CD4-positive, alpha-beta memory T cell (primary cell): ENCODE results near the gene RAC2. TPM values are rescaled to one million over a fixed set of nuclear protein-coding genes. Genes with fewer than 3 reads are reported as not detected.

ENCODE experiments used
- CTCF ChIA-PET: fragments of 350-600 bp; sonication (Branson Sonifier 250); formaldehyde crosslinking; loops from one replicate; lab custom pipeline; 2021; ENCODE audit warnings: inconsistent platforms; ENCODE audit not compliant: partially characterized antibody; lab: Charles Lee
- POLR2A ChIA-PET: fragments of 350-600 bp; sonication (Branson Sonifier 250); formaldehyde crosslinking; loops from one replicate; lab custom pipeline; 2021; ENCODE audit not compliant: partially characterized antibody; lab: Charles Lee
- DNase-seq, 5 donors: peaks; one replicate each; pipeline versions ENCODE4 v3.0.0 to v3.0.0-alpha.2; 2020 to 2022; ENCODE audit warnings: mixed read lengths in 1 of 5
- H3K27ac ChIP-seq: one replicate; pipeline ENCODE4 v1.7.0; 2013; ENCODE audit warnings: low read depth, low read length
- H3K27me3 ChIP-seq: 2 replicates; pipeline ENCODE4 v1.7.0; 2013; ENCODE audit warnings: mild to moderate bottlenecking, low read length, moderate library complexity; ENCODE audit not compliant: insufficient read depth
- H3K36me3 ChIP-seq: 2 replicates; pipeline ENCODE4 v1.7.0; 2013; ENCODE audit warnings: mild to moderate bottlenecking, low read length, moderate library complexity; ENCODE audit not compliant: insufficient read depth
- H3K4me1 ChIP-seq: 2 replicates; pipeline ENCODE4 v1.7.0; 2013; ENCODE audit warnings: mild to moderate bottlenecking, low read length, moderate library complexity; ENCODE audit not compliant: insufficient read depth
- H3K4me3 ChIP-seq, 2 donors: one replicate each; pipeline ENCODE4 v1.7.0; 2013; ENCODE audit warnings: low read length in 2 of 2, mild to moderate bottlenecking in 1 of 2
- H3K9me3 ChIP-seq, 2 donors: one replicate each; pipeline ENCODE4 v1.7.0; 2013; ENCODE audit warnings: low read length in 2 of 2, control low read depth in 1 of 2; ENCODE audit not compliant: control insufficient read depth in 1 of 2
- H3K27ac Mint-ChIP-seq, 7 donors: one replicate each; pipeline ENCODE4 v1.8.0; 2020 to 2021; ENCODE audit warnings: mixed read lengths in 7 of 7, mild to moderate bottlenecking in 6 of 7, inconsistent platforms in 3 of 7, moderate library complexity in 3 of 7
- H3K27me3 Mint-ChIP-seq, 2 donors: one replicate each; pipeline ENCODE4 v1.8.0; 2020 to 2021; ENCODE audit warnings: mixed read lengths in 2 of 2
- H3K36me3 Mint-ChIP-seq, 2 donors: one replicate each; pipeline ENCODE4 v1.8.0; 2020 to 2021; ENCODE audit warnings: mixed read lengths in 2 of 2, inconsistent platforms in 1 of 2, mild to moderate bottlenecking in 1 of 2
- H3K4me1 Mint-ChIP-seq, 4 donors: one replicate each; pipeline ENCODE4 v1.8.0; 2020 to 2021; ENCODE audit warnings: mixed read lengths in 4 of 4, mild to moderate bottlenecking in 1 of 4
- H3K4me3 Mint-ChIP-seq, 8 donors: one replicate each; pipeline ENCODE4 v1.8.0; 2020 to 2021; ENCODE audit warnings: mixed read lengths in 8 of 8, mild to moderate bottlenecking in 7 of 8, moderate library complexity in 6 of 8, inconsistent platforms in 3 of 8
- H3K9me3 Mint-ChIP-seq, 8 donors: one replicate each; pipeline ENCODE4 v1.8.0; 2020 to 2021; ENCODE audit warnings: mixed read lengths in 8 of 8, mild to moderate bottlenecking in 5 of 8, inconsistent platforms in 3 of 8, moderate library complexity in 1 of 8
- intact Hi-C: fragments of 100-400 bp; cut with micrococcal nuclease; formaldehyde crosslinking; loops from one replicate; pipeline ENCODE4 v1.15.1; 2023
- polyA plus RNA-seq, 2 donors: library from polyadenylated mRNA; unstranded; fragments of 300-500 nt; fragmentation: Illumina TruSeq; gene quantifications; one replicate each; pipeline ENCODE4 v1.2.3, GENCODE V29; 2021
- total RNA-seq, 2 experiments: library from RNA; stranded (reverse); gene quantifications; one replicate each; pipeline ENCODE4 v1.2.3, GENCODE V29; 2021

Gene RAC2
- 100 to 1,000 TPM; 304 to 318 TPM for total RNA-seq
- polyA plus RNA-seq: 100 to 1,000 TPM; 724 to 917 TPM

DNA sequence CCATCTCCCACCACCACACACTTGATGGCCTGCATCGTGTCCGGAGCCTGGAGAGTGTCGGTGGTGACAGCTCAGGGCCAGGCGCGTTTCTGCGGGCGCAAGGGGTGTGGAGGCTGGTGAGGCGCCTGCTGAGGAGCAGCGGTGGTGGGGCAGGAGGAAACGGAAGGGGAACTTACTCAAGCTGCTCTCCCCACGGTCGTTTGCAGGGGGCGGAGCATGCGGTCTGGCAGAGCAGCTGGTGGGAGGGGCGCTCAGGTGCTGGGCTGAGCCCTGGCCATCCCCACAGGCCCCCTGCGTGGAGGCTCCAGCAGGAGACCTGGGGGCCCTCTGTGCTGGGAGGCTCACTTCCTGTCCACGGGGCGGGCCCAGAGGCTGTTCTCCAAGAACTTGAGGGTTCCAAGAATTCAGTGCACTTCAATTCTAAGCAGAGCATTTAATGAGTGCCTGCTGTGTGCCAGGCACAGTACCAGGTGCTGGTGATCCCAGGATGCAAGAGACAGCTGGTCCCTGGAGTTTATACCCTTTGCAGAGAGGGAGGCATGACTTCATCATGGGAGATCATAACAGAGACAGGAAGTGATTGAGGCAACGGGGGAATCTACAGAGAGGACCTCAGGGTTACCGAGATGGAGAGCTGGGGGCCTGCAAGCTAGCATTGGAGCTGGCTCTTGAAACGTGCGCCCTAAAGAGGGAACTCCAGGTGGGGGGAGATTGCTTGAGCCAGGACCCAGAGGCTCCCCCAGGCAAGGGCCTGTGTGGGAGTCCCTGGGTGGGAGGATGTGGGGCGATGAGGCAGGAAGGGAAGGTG, at the start of gene RAC2:
TSS of gene RAC2 (minus strand) at position 156 of the 808 bp plus-strand sequence. CDS start at position 35, 121 bp downstream.
- Histone ChIP-seq H3K27ac (peak within 1 kb of the TSS; percentile 91), H3K9me3 (no peaks in the 10 kb centered on the region), H3K4me1 (peaks cover 45% of the 10 kb centered on the region), H3K27me3 (no peaks in the 10 kb centered on the region), H3K36me3 (peaks cover 15% of the 10 kb centered on the region), H3K4me3 (peak within 1 kb of the TSS; percentile 89 to 99)
- intact Hi-C loops: loop anchor here (1.0 to 5.0 kb wide), 4 partner anchors 45 to 363 kb away; partner anchors contain the start of gene GGA1
- peak; percentile 77 to 94 (median 79) for DNase-seq
- Mint-ChIP-seq H3K9me3 (no peaks in the 10 kb centered on the region), H3K4me1 (peaks cover 31 to 57% (median 42%) of the 10 kb centered on the region in 4 donors), H3K4me3 (peak within 1 kb of the TSS; percentile 91 to 99 (median 96)), H3K36me3 (peaks cover 17 to 37% of the 10 kb centered on the region in 2 donors), H3K27me3 (no peaks in the 10 kb centered on the region), H3K27ac (peak within 1 kb of the TSS; percentile 87 to 98 (median 97))
- ChIA-PET CTCF (interaction anchor here (0.9 to 19.1 kb wide), 14 partner anchors 10 to 348 kb away, joined by 3 to 491 read pairs (median 5); no protein-coding TSS in a partner anchor), POLR2A (interaction anchor here (0.7 to 18.6 kb wide), 32 partner anchors 8 to 414 kb away, joined by 3 to 646 read pairs (median 5); partner anchors contain the start of genes C1QTNF6, CYTH4, IL2RB and KCTD17)

DNA sequence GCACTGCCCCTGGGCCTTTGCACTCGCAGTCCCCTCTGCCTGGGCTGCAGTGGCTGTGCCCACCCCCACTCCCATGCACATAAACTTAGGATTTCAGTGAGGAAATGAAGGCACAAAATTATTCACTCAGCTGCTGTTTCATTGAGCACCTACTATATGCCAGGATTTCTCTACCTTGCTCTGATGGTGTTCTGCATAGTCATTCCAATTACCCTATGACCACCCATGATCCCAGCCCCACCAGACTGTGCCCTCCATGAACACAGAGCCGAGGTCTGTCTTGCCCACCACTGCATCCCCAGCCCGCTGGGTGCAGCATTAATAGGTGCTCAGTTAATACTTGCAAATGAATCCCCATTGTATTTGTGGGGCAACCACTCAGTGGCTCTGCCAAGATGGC, 49.1 kb upstream of the RAC2 start:
- Mint-ChIP-seq H3K27me3 (no peaks in the 10 kb centered on the region), H3K9me3 (peaks cover 0 to 3% (median 0%) of the 10 kb centered on the region in 8 donors), H3K4me3 (no peak overlapping the region), H3K4me1 (peaks cover 28 to 82% (median 59%) of the 10 kb centered on the region in 4 donors), H3K36me3 (peaks cover 56 to 83% of the 10 kb centered on the region in 2 donors), H3K27ac (peak overlapping the region; percentile 60 to 80 (median 77))
- no peak overlapping the region for H3K4me3 ChIP-seq
- H3K27ac ChIP-seq: no peak overlapping the region
- intact Hi-C loops: no loop called here
- H3K9me3 ChIP-seq: no peaks in the 10 kb centered on the region
- no peak for DNase-seq
- H3K4me1 ChIP-seq: peaks cover 62% of the 10 kb centered on the region
- ChIA-PET CTCF (interaction anchor here (0.8 kb wide), 1 partner anchor 33 kb away, joined by 3 read pairs; no protein-coding TSS in a partner anchor), POLR2A (interaction anchor here (0.7 to 1.4 kb wide), 3 partner anchors 9 to 17 kb away, joined by 3 to 5 read pairs (median 4); partner anchors contain the start of gene CYTH4)
- H3K27me3 ChIP-seq: no peaks in the 10 kb centered on the region
- H3K36me3 ChIP-seq: peaks cover 80% of the 10 kb centered on the region

DNA sequence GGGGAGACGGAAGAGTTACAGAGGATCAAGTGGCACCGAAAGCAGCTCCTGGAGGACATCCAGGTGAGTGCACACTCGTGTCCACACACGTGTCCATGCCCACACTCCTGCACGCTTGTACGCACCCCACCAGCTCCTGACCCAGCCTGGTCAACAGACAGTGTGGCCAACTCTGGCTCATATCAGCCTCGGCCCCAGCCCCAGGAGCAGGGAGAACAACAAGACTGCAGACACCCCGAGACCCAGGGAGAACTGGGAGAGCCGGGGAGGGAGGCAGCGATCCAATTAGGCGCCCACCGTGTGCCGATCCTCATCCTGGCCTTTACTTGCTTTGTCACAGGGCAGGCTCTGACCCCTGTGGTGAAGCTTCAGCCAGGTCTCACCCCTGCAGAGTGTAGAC, 48.6 kb upstream of the RAC2 start:
- H3K4me3 Mint-ChIP-seq: no peak overlapping the region
- H3K36me3 ChIP-seq: peaks cover 79% of the 10 kb centered on the region
- CTCF ChIA-PET: interaction anchor here (0.8 kb wide), 1 partner anchor 32 kb away, joined by 3 read pairs; no protein-coding TSS in a partner anchor

DNA sequence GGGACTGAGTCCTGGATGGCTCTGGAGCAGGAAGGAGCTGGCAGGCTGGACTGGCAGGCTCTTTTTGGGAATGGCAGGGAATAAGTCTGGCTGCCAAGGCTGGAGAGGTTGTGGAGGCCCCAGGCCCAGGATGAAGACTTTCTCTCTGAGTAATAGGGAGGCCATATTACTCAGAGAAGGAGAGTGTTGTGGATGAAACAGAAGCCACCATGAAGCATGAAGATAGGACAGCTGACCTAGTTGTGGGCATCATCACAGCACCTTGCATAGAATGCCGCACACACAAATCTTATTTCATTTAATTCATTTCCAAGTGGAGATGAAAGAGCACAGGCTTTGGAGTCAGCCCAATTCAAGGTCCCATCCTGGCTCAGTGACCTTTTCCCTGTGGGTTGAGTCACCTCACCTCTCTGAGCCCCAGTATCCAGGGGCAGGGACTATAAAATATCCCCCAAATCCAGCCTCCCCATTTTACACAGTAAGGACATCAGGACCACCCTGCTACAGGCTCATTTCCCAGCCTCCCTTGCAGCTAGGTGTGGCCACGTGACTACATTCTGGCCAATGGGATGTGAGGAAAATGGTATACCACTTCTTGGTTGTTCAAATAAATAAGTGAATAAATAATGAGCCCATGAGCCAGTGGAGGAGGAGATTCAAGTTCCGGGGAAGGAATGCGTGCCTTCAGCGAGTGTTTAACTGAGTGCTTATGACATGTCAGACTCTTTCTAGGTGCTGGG, 47.7 kb upstream of the RAC2 start:
- Mint-ChIP-seq H3K9me3 (peaks cover 0 to 3% (median 0%) of the 10 kb centered on the region in 8 donors), H3K27ac (peak overlapping the region; percentile 35 to 92 (median 68)), H3K27me3 (no peaks in the 10 kb centered on the region), H3K4me3 (no peak overlapping the region), H3K4me1 (peaks cover 30 to 86% (median 64%) of the 10 kb centered on the region in 4 donors), H3K36me3 (peaks cover 59 to 82% of the 10 kb centered on the region in 2 donors)
- Histone ChIP-seq H3K36me3 (peaks cover 79% of the 10 kb centered on the region), H3K4me1 (peaks cover 65% of the 10 kb centered on the region), H3K4me3 (no peak overlapping the region), H3K27ac (no peak overlapping the region), H3K27me3 (no peaks in the 10 kb centered on the region), H3K9me3 (no peaks in the 10 kb centered on the region)
- no peak for DNase-seq
- intact Hi-C loops: no loop called here
- CTCF ChIA-PET: interaction anchor here (1.3 kb wide), 1 partner anchor 25 kb away, joined by 3 read pairs; no protein-coding TSS in a partner anchor
- POLR2A ChIA-PET: interaction anchor here (0.6 to 1.4 kb wide), 4 partner anchors 9 to 18 kb away, joined by 3 to 7 read pairs (median 4); partner anchors contain the start of gene CYTH4

More for the DNA sequence above, 48.6 kb upstream of the RAC2 start:
- no peaks in the 10 kb centered on the region for H3K27me3 Mint-ChIP-seq
- H3K4me1 Mint-ChIP-seq: peaks cover 25 to 82% (median 57%) of the 10 kb centered on the region in 4 donors
- peaks cover 54 to 81% of the 10 kb centered on the region in 2 donors for H3K36me3 Mint-ChIP-seq
- Histone ChIP-seq H3K27ac (no peak overlapping the region), H3K4me1 (peaks cover 63% of the 10 kb centered on the region), H3K4me3 (no peak overlapping the region), H3K27me3 (no peaks in the 10 kb centered on the region), H3K9me3 (no peaks in the 10 kb centered on the region)
- peak overlapping the region in 2 of 7 donors; percentile 77 to 84 for H3K27ac Mint-ChIP-seq
- POLR2A ChIA-PET: interaction anchor here (0.6 to 1.4 kb wide), 3 partner anchors 10 to 17 kb away, joined by 3 to 5 read pairs (median 4); partner anchors contain the start of gene CYTH4
- no peak for DNase-seq
- intact Hi-C loops: no loop called here
- peaks cover 0 to 3% (median 0%) of the 10 kb centered on the region in 8 donors for H3K9me3 Mint-ChIP-seq

DNA sequence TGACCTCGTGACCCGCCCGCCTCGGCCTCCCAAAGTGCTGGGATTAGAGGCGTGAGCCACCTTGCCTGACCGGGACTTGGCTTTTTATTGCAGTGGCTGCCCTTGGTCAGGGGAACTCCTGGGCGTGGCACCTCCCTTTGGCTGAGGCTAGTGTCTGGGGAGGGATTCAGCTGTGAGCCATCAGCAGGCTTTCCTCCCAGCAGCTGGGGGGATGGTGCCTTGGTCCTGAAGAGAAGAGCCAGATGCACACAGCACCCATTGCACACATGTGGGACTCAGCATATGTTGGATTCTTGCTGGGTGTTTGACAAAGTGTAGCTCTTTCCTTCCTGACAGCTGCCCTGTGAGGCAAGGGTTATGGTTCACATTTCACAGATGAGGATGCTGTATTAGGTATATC, 46.7 kb upstream of the RAC2 start:
- H3K4me3 Mint-ChIP-seq: no peak overlapping the region

DNA sequence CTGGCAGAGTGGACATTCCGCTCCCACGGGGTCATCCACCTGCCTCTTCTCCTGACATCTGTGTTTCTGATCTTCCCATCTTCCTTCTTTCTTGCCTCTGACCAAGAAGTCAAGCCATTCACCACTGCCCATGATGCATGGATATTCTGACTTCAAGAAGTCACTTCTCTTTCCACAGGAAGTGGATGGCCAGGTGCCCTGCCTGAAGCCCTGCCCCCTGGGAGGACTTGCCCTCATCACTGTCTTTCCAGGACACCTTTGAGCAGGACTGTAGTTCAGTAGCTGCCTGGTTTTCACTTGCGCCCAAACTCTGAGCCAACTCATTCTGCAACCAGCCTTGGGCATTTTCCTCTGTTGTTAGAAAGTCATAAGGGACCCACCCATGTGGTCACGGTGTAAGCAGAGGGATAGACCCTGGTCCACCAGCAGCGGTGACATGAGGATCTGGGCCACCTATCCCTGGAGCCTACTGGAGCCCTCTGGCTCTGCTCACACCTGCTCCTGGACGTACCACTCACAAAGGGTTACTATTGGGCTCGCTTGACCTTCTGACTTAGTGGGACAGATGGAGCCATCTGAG, 45.2 kb upstream of the RAC2 start:
- Mint-ChIP-seq H3K27ac (peak overlapping the region; percentile 60 to 90 (median 78)), H3K9me3 (peaks cover 0 to 4% (median 0%) of the 10 kb centered on the region in 8 donors), H3K4me1 (peaks cover 38 to 89% (median 72%) of the 10 kb centered on the region in 4 donors), H3K36me3 (peaks cover 59 to 85% of the 10 kb centered on the region in 2 donors), H3K4me3 (peak overlapping the region in 3 of 8 donors; percentile 10 to 58 (median 20)), H3K27me3 (no peaks in the 10 kb centered on the region)
- no peaks in the 10 kb centered on the region for H3K9me3 ChIP-seq
- ChIA-PET POLR2A (interaction anchor here (1.2 to 1.9 kb wide), 4 partner anchors 9 to 21 kb away, joined by 3 to 6 read pairs (median 4); no protein-coding TSS in a partner anchor), CTCF (interaction anchor here (1.0 kb wide), 1 partner anchor 11 kb away, joined by 4 read pairs; no protein-coding TSS in a partner anchor)
- no peak for DNase-seq
- no peak overlapping the region for H3K27ac ChIP-seq
- H3K36me3 ChIP-seq: peaks cover 64% of the 10 kb centered on the region
- H3K4me3 ChIP-seq: no peak overlapping the region
- intact Hi-C loops: no loop called here
- peaks cover 66% of the 10 kb centered on the region for H3K4me1 ChIP-seq
- H3K27me3 ChIP-seq: no peaks in the 10 kb centered on the region

More for the DNA sequence above, 46.7 kb upstream of the RAC2 start:
- peaks cover 36 to 92% (median 73%) of the 10 kb centered on the region in 4 donors for H3K4me1 Mint-ChIP-seq
- Histone ChIP-seq H3K9me3 (no peaks in the 10 kb centered on the region), H3K4me1 (peaks cover 68% of the 10 kb centered on the region), H3K36me3 (peaks cover 79% of the 10 kb centered on the region), H3K4me3 (no peak overlapping the region), H3K27ac (no peak overlapping the region), H3K27me3 (no peaks in the 10 kb centered on the region)
- H3K36me3 Mint-ChIP-seq: peaks cover 66 to 85% of the 10 kb centered on the region in 2 donors
- intact Hi-C loops: no loop called here
- no peak for DNase-seq
- H3K9me3 Mint-ChIP-seq: peaks cover 0 to 3% (median 0%) of the 10 kb centered on the region in 8 donors
- ChIA-PET POLR2A (interaction anchor here (1.1 kb wide), 2 partner anchors 9 to 10 kb away, joined by 5 to 7 read pairs; partner anchors contain the start of gene CYTH4), CTCF (interaction anchor here (1.3 kb wide), 2 partner anchors 23 to 26 kb away, joined by 3 to 4 read pairs; no protein-coding TSS in a partner anchor)
- no peaks in the 10 kb centered on the region for H3K27me3 Mint-ChIP-seq
- peak overlapping the region in 3 of 7 donors; percentile 46 to 77 (median 75) for H3K27ac Mint-ChIP-seq
